IMR-90 (cell line): ENCODE measurements around the gene PLD1. TPM values are rescaled to one million over a fixed set of nuclear protein-coding genes. Genes with fewer than 3 reads are reported as not detected.
"Not testable (repeated sequence)": the region's sequence is repeated elsewhere in the genome, so short reads cannot be mapped to it uniquely, and the experiment has no call there.

Experiments
- ATAC-seq: fragments of 200-7000 bp; cut with Tn5 transposase; 2 replicates; pipeline ENCODE4 v1.9.1; 2020; ENCODE audit warnings: low read depth, mild to moderate bottlenecking, moderate library complexity
- BruUV-seq: library from RNA; stranded (reverse); fragments of 400-500 nt; replicated peaks from 2 replicates; lab custom pipeline; 2021; lab: Mats Ljungman, UMichigan
- CTCF ChIA-PET: fragments of 300-600 bp; formaldehyde crosslinking; extraction: SDS; loops from one replicate; lab custom pipeline; 2021; ENCODE audit warnings: antibody characterized with exemption; lab: Yijun Ruan, JAX
- POLR2A ChIA-PET: fragments of 300-600 bp; sonication (Branson Sonifier 250); formaldehyde crosslinking; loops from one replicate; lab custom pipeline; 2022; ENCODE audit warnings: antibody characterized with exemption; ENCODE audit not compliant: unreplicated experiment; lab: Charles Lee
- DNase-seq: peaks from one replicate; pipeline ENCODE4 v3.0.0; 2013
- H2AFZ ChIP-seq: replicated peaks from 2 replicates; pipeline ENCODE3; 2013; ENCODE audit warnings: low read length, mild to moderate bottlenecking; ENCODE audit not compliant: poor library complexity
- H2AK5ac ChIP-seq: 2 replicates; pipeline ENCODE4 v1.6.1; 2013; ENCODE audit warnings: low read depth, low read length, inconsistent platforms
- H2AK9ac ChIP-seq: replicated peaks from 2 replicates; pipeline ENCODE3; 2013; ENCODE audit warnings: mild to moderate bottlenecking, low read depth, low read length, moderate library complexity; ENCODE audit not compliant: poor library complexity
- H2BK120ac ChIP-seq: 2 replicates; pipeline ENCODE4 v1.6.1; 2013; ENCODE audit warnings: low read depth, low read length, inconsistent platforms
- H2BK15ac ChIP-seq: 3 replicates; pipeline ENCODE4 v1.6.1; 2013; ENCODE audit warnings: low read depth, low read length, inconsistent platforms
- H2BK20ac ChIP-seq: 2 replicates; pipeline ENCODE4 v1.6.1; 2013; ENCODE audit warnings: low read depth, mild to moderate bottlenecking, inconsistent platforms, low read length, moderate library complexity
- H2BK5ac ChIP-seq: 2 replicates; pipeline ENCODE4 v1.6.1; 2013; ENCODE audit warnings: mild to moderate bottlenecking, low read depth, low read length, inconsistent platforms; ENCODE audit not compliant: poor library complexity, severe bottlenecking
- H3K14ac ChIP-seq: replicated peaks from 2 replicates; pipeline ENCODE4 v1.6.1; 2013; ENCODE audit warnings: low read depth, low read length, inconsistent platforms
- H3K18ac ChIP-seq: 2 replicates; pipeline ENCODE4 v1.6.1; 2013; ENCODE audit warnings: low read depth, low read length, control low read depth
- H3K23ac ChIP-seq: 2 replicates; pipeline ENCODE4 v1.6.1; 2013; ENCODE audit warnings: low read depth, low read length, inconsistent platforms
- H3K27ac ChIP-seq: 2 replicates; pipeline ENCODE4 v1.5.1; 2013; ENCODE audit warnings: mild to moderate bottlenecking, control low read depth, low read length; ENCODE audit not compliant: insufficient read depth
- H3K27me3 ChIP-seq: 2 replicates; pipeline ENCODE4 v1.6.1; 2013; ENCODE audit warnings: low read length; ENCODE audit not compliant: control insufficient read depth, insufficient read depth
- H3K36me3 ChIP-seq: 2 replicates; pipeline ENCODE4 v1.6.1; 2013; ENCODE audit warnings: low read length, mixed read lengths; ENCODE audit not compliant: control insufficient read depth, insufficient read depth
- H3K4ac ChIP-seq: 2 replicates; pipeline ENCODE4 v1.6.1; 2013; ENCODE audit warnings: low read depth, low read length, inconsistent platforms
- H3K4me1 ChIP-seq: 2 replicates; pipeline ENCODE4 v1.6.1; 2013; ENCODE audit warnings: low read length, mixed read lengths; ENCODE audit not compliant: control insufficient read depth, insufficient read depth
- H3K4me2 ChIP-seq: 2 replicates; pipeline ENCODE4 v1.6.1; 2013; ENCODE audit warnings: low read depth, mild to moderate bottlenecking, control low read depth, low read length, moderate library complexity
- H3K4me3 ChIP-seq: 2 replicates; pipeline ENCODE4 v1.5.1; 2013; ENCODE audit warnings: low read depth, mild to moderate bottlenecking, control low read depth, low read length, moderate library complexity; ENCODE audit not compliant: insufficient read depth
- H3K56ac ChIP-seq: 2 replicates; pipeline ENCODE4 v1.6.1; 2013; ENCODE audit warnings: low read length, inconsistent platforms; ENCODE audit not compliant: insufficient read depth; ENCODE audit errors: extremely low read depth
- H3K79me1 ChIP-seq, 2 experiments: 2 replicates each; pipeline ENCODE4 v1.6.1; 2013; ENCODE audit warnings: low read length in 2 of 2, inconsistent platforms in 1 of 2, low read depth in 1 of 2
- H3K9ac ChIP-seq: 2 replicates; pipeline ENCODE4 v1.6.1; 2013; ENCODE audit warnings: low read depth, low read length, control low read depth
- H3K9me1 ChIP-seq: 2 replicates; pipeline ENCODE4 v1.6.1; 2013; ENCODE audit warnings: low read length, inconsistent platforms; ENCODE audit not compliant: insufficient read depth
- H3K9me3 ChIP-seq: 2 replicates; pipeline ENCODE4 v1.6.1; 2013; ENCODE audit warnings: low read length; ENCODE audit not compliant: control insufficient read depth, insufficient read depth
- H4K20me1 ChIP-seq: 2 replicates; pipeline ENCODE4 v1.6.1; 2013; ENCODE audit warnings: low read length, inconsistent platforms; ENCODE audit not compliant: insufficient read depth
- H4K5ac ChIP-seq: 2 replicates; pipeline ENCODE4 v1.6.1; 2013; ENCODE audit warnings: mild to moderate bottlenecking, low read depth, low read length, control low read depth
- H4K8ac ChIP-seq, 2 experiments: 2 replicates each; pipeline ENCODE4 v1.6.1; 2013; ENCODE audit warnings: low read depth in 2 of 2, low read length in 2 of 2, control low read depth in 1 of 2, inconsistent platforms in 1 of 2
- H4K91ac ChIP-seq: 2 replicates; pipeline ENCODE4 v1.6.1; 2013; ENCODE audit warnings: low read depth, low read length, inconsistent platforms; ENCODE audit not compliant: insufficient read depth
- WGBS, 2 experiments: methylation state at CpG; one replicate each; pipeline versions ENCODE4 v1.1.5 to v1.1.7; 2013; ENCODE audit warnings: missing lambda C conversion rate in 2 of 2; ENCODE audit not compliant: insufficient read length in 1 of 2; ENCODE audit errors: extremely low coverage in 2 of 2; 5-methylcytosine and 5-hydroxymethylcytosine counted together
- dilution Hi-C: fragments of 300-500 bp; cut with HindIII; formaldehyde crosslinking; loops from one replicate; pipeline ENCODE4 v1.14.3; 2018; ENCODE audit warnings: low sequenced_read_pairs; ENCODE audit not compliant: unreplicated experiment
- in situ Hi-C: fragments of 300-500 bp; cut with MboI; formaldehyde crosslinking; loops from 3 replicates; pipeline ENCODE4 v1.14.3; 2019; ENCODE audit warnings: low sequenced_read_pairs, inconsistent platforms, mixed read lengths
- intact Hi-C: fragments of 100-400 bp; cut with micrococcal nuclease; formaldehyde crosslinking; loops from 2 replicates; pipeline ENCODE4 v1.10.0; 2022
- polyA plus RNA-seq, 3 experiments: library from polyadenylated mRNA; depleted of rRNA; stranded (reverse); fragments of >200 nt; gene quantifications; 2 replicates each; pipeline ENCODE4 v1.2.3, GENCODE V29; 2012; ENCODE audit warnings: low replicate concordance in 1 of 3
- total RNA-seq: library from RNA; depleted of rRNA; stranded (reverse); fragments of >200 nt; gene quantifications from 2 replicates; pipeline ENCODE4 v1.2.3, GENCODE V29; 2012

The PLD1 gene
- total and polyA plus RNA-seq, 2 of the 4 experiments (the other 2 are of a cell fraction) = 3.3 to 9.7 TPM

DNA sequence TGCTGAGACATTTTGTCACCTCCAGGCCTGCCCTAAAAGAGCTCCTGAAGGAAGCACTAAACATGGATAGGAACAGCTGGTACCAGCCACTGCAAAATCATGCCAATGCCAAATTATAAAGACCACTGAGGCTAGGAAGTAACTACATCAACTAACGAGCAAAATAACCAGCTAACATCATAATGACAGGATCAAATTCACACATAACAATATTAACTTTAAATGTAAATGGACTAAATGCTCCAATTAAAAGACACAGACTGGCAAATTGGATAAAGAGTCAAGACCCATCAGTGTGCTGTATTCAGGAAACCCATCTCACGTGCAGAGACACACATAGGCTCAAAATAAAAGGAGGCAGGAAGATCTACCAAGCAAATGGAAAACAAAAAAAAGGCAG is 183.5 kb downstream of the PLD1 start:
- H3K4ac ChIP-seq, H2AK9ac ChIP-seq, BruUV-seq, ATAC-seq, H3K9ac ChIP-seq, H3K36me3 ChIP-seq, H4K8ac ChIP-seq, dilution Hi-C loops, H3K27ac ChIP-seq, H3K27me3 ChIP-seq, H2AFZ ChIP-seq, DNase-seq, H2BK20ac ChIP-seq, H2AK5ac ChIP-seq, H2BK120ac ChIP-seq, H3K18ac ChIP-seq, H3K9me1 ChIP-seq, H3K23ac ChIP-seq, H2BK5ac ChIP-seq, H3K4me2 ChIP-seq, H2BK15ac ChIP-seq, H3K56ac ChIP-seq, H3K4me3 ChIP-seq, H3K4me1 ChIP-seq, H3K9me3 ChIP-seq, H3K79me1 ChIP-seq, H4K91ac ChIP-seq, H4K5ac ChIP-seq, intact Hi-C loops, H3K14ac ChIP-seq, H4K20me1 ChIP-seq, POLR2A ChIA-PET, CTCF ChIA-PET: not testable (repeated sequence)
- in situ Hi-C loops = loop anchor here (25.0 kb wide), 1 partner anchor 711 kb away; no protein-coding TSS in a partner anchor
- WGBS, 2 experiments = no CpG with 5 or more reads among the region's 2 CpGs
